GM23338 (cell line): Measurements from ENCODE around the gene RNF7.

Experiments used
- CREB1 ChIP-seq: fragments of 250-450 bp; sonication (Bioruptor Pico); IDR thresholded peaks from 2 replicates; pipeline ENCODE4 v1.5.0; 2020; ENCODE audit warnings: low read depth, mild to moderate bottlenecking, moderate library complexity
- CTCF ChIP-seq, 2 experiments: fragments of 200-600 bp in 1 of 2; sonication (generic) in 1 of 2; conservative IDR thresholded peaks; 2 replicates each; pipeline versions ENCODE4 v1.5.1 to v1.6.1; 2016 to 2017; ENCODE audit warnings: antibody characterized with exemption in 2 of 2, low read depth in 2 of 2, mild to moderate bottlenecking in 2 of 2, moderate library complexity in 1 of 2
- EZH2 ChIP-seq: fragments of 200-600 bp; sonication (generic); IDR thresholded peaks from one replicate; pipeline ENCODE4 v1.8.0; 2017; ENCODE audit warnings: antibody characterized with exemption, mild to moderate bottlenecking, low read depth; ENCODE audit not compliant: unreplicated experiment
- JUNB ChIP-seq: IDR thresholded peaks from one replicate; pipeline ENCODE4 v1.6.1; 2016; ENCODE audit warnings: antibody characterized with exemption; ENCODE audit not compliant: unreplicated experiment
- POLR2AphosphoS5 ChIP-seq: IDR thresholded peaks from 2 replicates; pipeline ENCODE4 v1.6.1; 2016; ENCODE audit warnings: antibody characterized with exemption, low read depth
- REST ChIP-seq: IDR thresholded peaks from one replicate; pipeline ENCODE4 v1.6.1; 2018; ENCODE audit warnings: antibody characterized with exemption; ENCODE audit not compliant: unreplicated experiment

- TF ChIP-seq EZH2 (no peak), POLR2AphosphoS5 (no peak), CTCF (conservative IDR thresholded peaks at IDR 0.05; ENCODE audit: low read depth in 2 of 2) (no peak), CREB1 (no peak), JUNB (no peak), REST (no peak)
These were observed 57.6 kb downstream of the RNF7 start for GRCh38 chr3:141795741-141796080.
